Measurements from ENCODE around the gene FILIP1. TPM values are rescaled to one million over a fixed set of nuclear protein-coding genes. Genes with fewer than 3 reads are reported as not detected.

FILIP1 gene
- total RNA-seq, 2 experiments from 2014 or later: not detected

- Histone ChIP-seq H3K4me2 (ENCODE audit: low read length) (no peak overlapping the region), H3K9me3 (ENCODE audit: low read length) (no peaks in the 10 kb centered on the region), H2AFZ (ENCODE audit: low read length) (no peak overlapping the region), H3K27ac (ENCODE audit: low read depth, low read length, poor library complexity, severe bottlenecking) (no peak overlapping the region), H3K79me2 (ENCODE audit: insufficient read depth, low read depth, low read length) (no peaks in the 10 kb centered on the region), H3K36me3 (ENCODE audit: insufficient read depth, low read length) (no peaks in the 10 kb centered on the region), H3K9me2 (ENCODE audit: insufficient read depth, low read length) (no peaks in the 10 kb centered on the region), H4K20me1 (ENCODE audit: insufficient read depth, low read length) (no peaks in the 10 kb centered on the region), H3K4me3 (ENCODE audit: low read depth, low read length, poor library complexity, severe bottlenecking) (no peak overlapping the region), H3K4me1 (ENCODE audit: insufficient read depth, low read length, poor library complexity, severe bottlenecking) (no peaks in the 10 kb centered on the region)
- no peak for DNase-seq (ENCODE audit: low spot score)
- TF ChIP-seq EZH2phosphoT487 (IDR thresholded peaks at IDR 0.05; ENCODE audit: borderline replicate concordance, low read depth, low read length): no peak
- no peak for TF ChIP-seq CTCF (conservative IDR thresholded peaks at IDR 0.05; ENCODE audit: low read length)
- CTCF ChIA-PET (ENCODE audit: unreplicated experiment): no interaction called here
- POLR2A ChIA-PET: interaction anchor here (0.7 kb wide), 1 partner anchor 126 kb away, joined by 3 read pairs; no protein-coding TSS in a partner anchor
- no TSS peak for BruUV-seq (replicated peaks)
- intact Hi-C loops (cut with micrococcal nuclease; ENCODE audit: unreplicated experiment): no loop called here
Observed at GRCh38 chr6:75484535-75484934, 9.1 kb downstream of the FILIP1 start.

- ChIA-PET CTCF (ENCODE audit: unreplicated experiment) (no interaction called here), POLR2A (no interaction called here)
- no peak overlapping the region for H3K27ac ChIP-seq (ENCODE audit: low read depth, low read length, poor library complexity, severe bottlenecking)
- H3K9me2 ChIP-seq (ENCODE audit: insufficient read depth, low read length): no peaks in the 10 kb centered on the region
- H4K20me1 ChIP-seq (ENCODE audit: insufficient read depth, low read length): no peaks in the 10 kb centered on the region
- no peak overlapping the region for H3K4me3 ChIP-seq (ENCODE audit: low read depth, low read length, poor library complexity, severe bottlenecking)
- H3K4me2 ChIP-seq (ENCODE audit: low read length): no peak overlapping the region
- intact Hi-C loops (cut with micrococcal nuclease; ENCODE audit: unreplicated experiment): no loop called here
- H3K79me2 ChIP-seq (ENCODE audit: insufficient read depth, low read depth, low read length): no peaks in the 10 kb centered on the region
- no peak overlapping the region for H2AFZ ChIP-seq (ENCODE audit: low read length)
- TF ChIP-seq EZH2phosphoT487 (IDR thresholded peaks at IDR 0.05; ENCODE audit: borderline replicate concordance, low read depth, low read length) (no peak), CTCF (conservative IDR thresholded peaks at IDR 0.05; ENCODE audit: low read length) (no peak)
- DNase-seq (ENCODE audit: low spot score): no peak
- H3K36me3 ChIP-seq (ENCODE audit: insufficient read depth, low read length): no peaks in the 10 kb centered on the region
- H3K4me1 ChIP-seq (ENCODE audit: insufficient read depth, low read length, poor library complexity, severe bottlenecking): no peaks in the 10 kb centered on the region
- no peaks in the 10 kb centered on the region for H3K9me3 ChIP-seq (ENCODE audit: low read length)
- no TSS peak for BruUV-seq (replicated peaks)
Observed at GRCh38 chr6:75483136-75483952, 10.3 kb downstream of the FILIP1 start.

GRCh38 chr6:75481936-75482593 is 11.5 kb downstream of the FILIP1 start:
- POLR2A ChIA-PET: interaction anchor here (0.6 to 1.5 kb wide), 4 partner anchors 10 to 561 kb away, joined by 3 to 5 read pairs (median 3); partner anchors contain the start of gene FILIP1
- H3K9me2 ChIP-seq (ENCODE audit: insufficient read depth, low read length): no peaks in the 10 kb centered on the region
- no TSS peak for BruUV-seq (replicated peaks)

More at GRCh38 chr6:75481936-75482593, 11.5 kb downstream of the FILIP1 start:
- H3K9me3 ChIP-seq (ENCODE audit: low read length): no peaks in the 10 kb centered on the region
- no peak overlapping the region for H3K4me3 ChIP-seq (ENCODE audit: low read depth, low read length, poor library complexity, severe bottlenecking)
- no peak for TF ChIP-seq CTCF (conservative IDR thresholded peaks at IDR 0.05; ENCODE audit: low read length)
- TF ChIP-seq EZH2phosphoT487 (IDR thresholded peaks at IDR 0.05; ENCODE audit: borderline replicate concordance, low read depth, low read length): no peak
- no peaks in the 10 kb centered on the region for H3K36me3 ChIP-seq (ENCODE audit: insufficient read depth, low read length)
- no peak overlapping the region for H3K4me2 ChIP-seq (ENCODE audit: low read length)
- no peak for DNase-seq (ENCODE audit: low spot score)
- no peaks in the 10 kb centered on the region for H4K20me1 ChIP-seq (ENCODE audit: insufficient read depth, low read length)
- no peaks in the 10 kb centered on the region for H3K4me1 ChIP-seq (ENCODE audit: insufficient read depth, low read length, poor library complexity, severe bottlenecking)
- no peak overlapping the region for H2AFZ ChIP-seq (ENCODE audit: low read length)
- CTCF ChIA-PET (ENCODE audit: unreplicated experiment): no interaction called here
- intact Hi-C loops (cut with micrococcal nuclease; ENCODE audit: unreplicated experiment): no loop called here
- H3K79me2 ChIP-seq (ENCODE audit: insufficient read depth, low read depth, low read length): no peaks in the 10 kb centered on the region
- no peak overlapping the region for H3K27ac ChIP-seq (ENCODE audit: low read depth, low read length, poor library complexity, severe bottlenecking)

Measured in OCI-LY7 (cell line).